ENCODE measurements around the gene SPPL2B. TPM values are rescaled to one million over a fixed set of nuclear protein-coding genes. Genes with fewer than 3 reads are reported as not detected.

The SPPL2B gene
- total RNA-seq, 2 donors from 2014 or later = 75.8 to 202 TPM

- DNase-seq = no peak
- 37 to 60% methylated on average over 8 to 10 of the region's 10 CpGs for WGBS, 2 donors
- Histone ChIP-seq H3K4me3 (no peak overlapping the region), H3K27me3 (no peaks in the 10 kb centered on the region), H3K4me1 (peaks cover 67% of the 10 kb centered on the region), H3K9me3 (no peaks in the 10 kb centered on the region), H3K36me3 (replicated peaks in 1 of 2; ENCODE audit: insufficient read depth in 1 of 2, low read depth in 2 of 2) (no peaks in the 10 kb centered on the region), H3K27ac (peak overlapping the region; percentile 58 to 80 (median 68))
- TF ChIP-seq POLR2A (IDR thresholded peaks at IDR 0.05) (no peak), CTCF (IDR thresholded peaks at IDR 0.05) (no peak)
- intact Hi-C loops (cut with DNase I) = no loop called here
- no peak for ATAC-seq
Measured at GRCh38 chr19:2330255-2330631, 1.8 kb downstream of the SPPL2B start.

DNA sequence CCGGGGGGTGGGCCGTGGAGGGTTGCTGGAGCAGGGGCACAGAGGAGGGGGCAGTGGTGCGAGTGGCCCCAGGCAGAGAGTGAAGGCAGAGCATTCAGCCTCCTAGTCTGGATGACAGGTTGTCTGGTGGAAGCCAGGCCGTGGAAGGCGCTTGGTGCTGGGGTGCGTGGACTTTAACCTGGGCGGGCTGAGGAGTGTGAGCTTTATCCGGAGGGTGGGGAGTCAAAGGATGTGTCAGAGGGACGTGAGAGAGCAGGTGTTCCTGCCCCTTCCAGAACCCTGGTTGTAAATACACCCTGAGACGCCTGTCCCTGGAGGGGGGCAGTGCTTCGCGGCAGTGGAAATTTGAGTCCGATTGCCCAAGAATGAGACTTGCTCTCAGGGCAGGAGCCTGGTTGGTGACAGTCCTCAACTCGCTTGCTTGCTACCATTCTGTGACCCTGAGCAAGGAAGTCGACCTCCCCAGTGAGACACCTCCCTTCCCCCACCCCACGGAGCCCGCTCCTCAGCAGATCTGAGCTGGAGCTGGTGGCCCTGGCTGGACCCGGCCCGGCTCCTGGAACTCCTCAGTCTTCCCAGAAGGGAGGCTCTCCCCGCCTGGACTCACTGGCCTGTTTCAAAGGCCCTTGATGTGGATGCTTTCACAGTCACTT, 2.3 kb downstream of the SPPL2B start:
- intact Hi-C loops (cut with DNase I) = no loop called here
- Histone ChIP-seq H3K27ac (peak overlapping the region; percentile 58 to 80 (median 68)), H3K4me3 (no peak overlapping the region), H3K9me3 (no peaks in the 10 kb centered on the region), H3K36me3 (replicated peaks in 1 of 2; ENCODE audit: insufficient read depth in 1 of 2, low read depth in 2 of 2) (no peaks in the 10 kb centered on the region), H3K4me1 (peaks cover 67% of the 10 kb centered on the region), H3K27me3 (no peaks in the 10 kb centered on the region)
- WGBS, 2 donors = 27% methylated on average over 15 to 20 of the region's 20 CpGs
- ATAC-seq (peak; percentile 28), DNase-seq (peak; percentile 53 to 79 (median 78))
- TF ChIP-seq CTCF (IDR thresholded peaks at IDR 0.05) = no peak
- TF ChIP-seq POLR2A (IDR thresholded peaks at IDR 0.05) = peak; percentile 26 to 56 (median 29)

- no peak overlapping the region for H3K4me3 ChIP-seq
- no peak for ATAC-seq
- H3K4me1 ChIP-seq = peaks cover 62% of the 10 kb centered on the region
- intact Hi-C loops (cut with DNase I) = no loop called here
- DNase-seq = no peak
- H3K36me3 ChIP-seq (replicated peaks in 1 of 2; ENCODE audit: insufficient read depth in 1 of 2, low read depth in 2 of 2) = no peaks in the 10 kb centered on the region
- TF ChIP-seq CTCF (IDR thresholded peaks at IDR 0.05) = no peak
- no peak for TF ChIP-seq POLR2A (IDR thresholded peaks at IDR 0.05)
- WGBS, 2 donors = 62 to 66% methylated on average over 4 to 12 of the region's 12 CpGs
- H3K9me3 ChIP-seq = no peaks in the 10 kb centered on the region
- H3K27ac ChIP-seq = peak overlapping the region; percentile 16 to 80 (median 68)
- no peaks in the 10 kb centered on the region for H3K27me3 ChIP-seq
Measured at GRCh38 chr19:2331601-2332246, 3.2 kb downstream of the SPPL2B start.

- peak overlapping the region; percentile 16 to 80 (median 68) for H3K27ac ChIP-seq
- H3K9me3 ChIP-seq = no peaks in the 10 kb centered on the region
- peak in 1 of 3 donors; percentile 10 for TF ChIP-seq POLR2A (IDR thresholded peaks at IDR 0.05)
- no peak for TF ChIP-seq CTCF (IDR thresholded peaks at IDR 0.05)
- ATAC-seq = no peak
- H3K36me3 ChIP-seq (replicated peaks in 1 of 2; ENCODE audit: insufficient read depth in 1 of 2, low read depth in 2 of 2) = no peaks in the 10 kb centered on the region
- WGBS, 2 donors = 10 to 34% methylated on average over 2 to 15 of the region's 17 CpGs
- intact Hi-C loops (cut with DNase I) = no loop called here
- no peak overlapping the region for H3K4me3 ChIP-seq
- no peak for DNase-seq
- no peaks in the 10 kb centered on the region for H3K27me3 ChIP-seq
- H3K4me1 ChIP-seq = peaks cover 60% of the 10 kb centered on the region
Measured at GRCh38 chr19:2332341-2333026, 4.0 kb downstream of the SPPL2B start.

Measured in body of pancreas (tissue), 4 donors.